ENCODE measurements around the gene NOD1.

The NOD1 gene

GRCh38 chr7:30424506-30424905 lies 54.1 kb downstream of the NOD1 start (continued):
- no peak for TF ChIP-seq PATZ1 (CRISPR knock-in tag; IDR thresholded peaks at IDR 0.05; ENCODE audit: borderline replicate concordance)

- no peak for ATAC-seq
- TF ChIP-seq ARNTL (CRISPR knock-in tag; IDR thresholded peaks at IDR 0.05; ENCODE audit: borderline replicate concordance, low read depth) = no peak
- no peak for TF ChIP-seq BACH2 (CRISPR knock-in tag; IDR thresholded peaks at IDR 0.05; ENCODE audit: borderline replicate concordance)
- no peak for TF ChIP-seq TOX (CRISPR knock-in tag; IDR thresholded peaks at IDR 0.05; ENCODE audit: borderline replicate concordance)
Observed at GRCh38 chr7:30423788-30424505, 54.6 kb downstream of the NOD1 start.

- no peak for TF ChIP-seq BACH2 (CRISPR knock-in tag; IDR thresholded peaks at IDR 0.05; ENCODE audit: borderline replicate concordance)
- no peak for TF ChIP-seq ESRRG (CRISPR knock-in tag; IDR thresholded peaks at IDR 0.05)
- TF ChIP-seq TOX (CRISPR knock-in tag; IDR thresholded peaks at IDR 0.05; ENCODE audit: borderline replicate concordance) = no peak
- no peak for TF ChIP-seq ZNF565 (CRISPR knock-in tag; conservative IDR thresholded peaks at IDR 0.05; ENCODE audit: low read depth)
- TF ChIP-seq CSRNP3 (CRISPR knock-in tag; IDR thresholded peaks at IDR 0.05) = no peak
- TF ChIP-seq CSDC2 (CRISPR knock-in tag; IDR thresholded peaks at IDR 0.05) = no peak
- no peak for TF ChIP-seq CREB5 (CRISPR knock-in tag; IDR thresholded peaks at IDR 0.05; ENCODE audit: low read depth)
- TF ChIP-seq PPARA (CRISPR knock-in tag; IDR thresholded peaks at IDR 0.05; ENCODE audit: borderline replicate concordance) = no peak
- TF ChIP-seq TCF4 (CRISPR knock-in tag; IDR thresholded peaks at IDR 0.05; ENCODE audit: borderline replicate concordance) = no peak
- TF ChIP-seq ZFP3 (CRISPR knock-in tag; IDR thresholded peaks at IDR 0.05) = no peak
- no peak for TF ChIP-seq ZNF70 (CRISPR knock-in tag; IDR thresholded peaks at IDR 0.05)
- TF ChIP-seq SNAI2 (CRISPR knock-in tag; IDR thresholded peaks at IDR 0.05) = no peak
- no peak for TF ChIP-seq PATZ1 (CRISPR knock-in tag; IDR thresholded peaks at IDR 0.05; ENCODE audit: borderline replicate concordance)
- peak; percentile 52 for ATAC-seq
Observed at GRCh38 chr7:30422922-30423321, 55.7 kb downstream of the NOD1 start.

- TF ChIP-seq ESRRG (CRISPR knock-in tag; IDR thresholded peaks at IDR 0.05) (no peak), TOX (CRISPR knock-in tag; IDR thresholded peaks at IDR 0.05; ENCODE audit: borderline replicate concordance) (no peak), OSR1 (CRISPR knock-in tag; IDR thresholded peaks at IDR 0.05) (no peak), ZC3H10 (CRISPR knock-in tag; IDR thresholded peaks at IDR 0.05) (no peak), ARNTL (CRISPR knock-in tag; IDR thresholded peaks at IDR 0.05; ENCODE audit: borderline replicate concordance, low read depth) (no peak), ZFP30 (CRISPR knock-in tag; IDR thresholded peaks at IDR 0.05) (no peak), CREB5 (CRISPR knock-in tag; IDR thresholded peaks at IDR 0.05; ENCODE audit: low read depth) (no peak), RARB (CRISPR knock-in tag; IDR thresholded peaks at IDR 0.05) (no peak), POU6F1 (CRISPR knock-in tag; IDR thresholded peaks at IDR 0.05; ENCODE audit: borderline replicate concordance, low read depth) (no peak), ZNF70 (CRISPR knock-in tag; IDR thresholded peaks at IDR 0.05) (no peak), TCF4 (CRISPR knock-in tag; IDR thresholded peaks at IDR 0.05; ENCODE audit: borderline replicate concordance) (no peak), ZFP3 (CRISPR knock-in tag; IDR thresholded peaks at IDR 0.05) (no peak), PATZ1 (CRISPR knock-in tag; IDR thresholded peaks at IDR 0.05; ENCODE audit: borderline replicate concordance) (no peak), SNAI2 (CRISPR knock-in tag; IDR thresholded peaks at IDR 0.05) (no peak), ZNF8 (CRISPR knock-in tag; IDR thresholded peaks at IDR 0.05) (no peak), BACH2 (CRISPR knock-in tag; IDR thresholded peaks at IDR 0.05; ENCODE audit: borderline replicate concordance) (no peak), ISL1 (CRISPR knock-in tag; IDR thresholded peaks at IDR 0.05) (no peak)
- no peak for ATAC-seq
Observed at GRCh38 chr7:30421647-30422196, 56.9 kb downstream of the NOD1 start.
